NB4 (cell line): ENCODE measurements around the gene AFF2.

Experiments used
- MAX ChIP-seq: IDR thresholded peaks from 2 replicates; pipeline ENCODE4 v1.6.1; 2011; ENCODE audit warnings: low read depth, low read length
- MYC ChIP-seq: IDR thresholded peaks from 2 replicates; pipeline ENCODE4 v1.6.1; 2011; ENCODE audit warnings: low read depth, low read length
- POLR2A ChIP-seq: IDR thresholded peaks from 2 replicates; pipeline ENCODE4 v1.6.1; 2011; ENCODE audit warnings: mild to moderate bottlenecking; ENCODE audit not compliant: insufficient read length; ENCODE audit errors: extremely low read depth
- TF ChIP-seq, protein P1 (sequence below): IDR thresholded peaks from one replicate; pipeline ENCODE4 v1.5.1; 2012; ENCODE audit warnings: low read depth, low read length

- TF ChIP-seq, protein P1, sequence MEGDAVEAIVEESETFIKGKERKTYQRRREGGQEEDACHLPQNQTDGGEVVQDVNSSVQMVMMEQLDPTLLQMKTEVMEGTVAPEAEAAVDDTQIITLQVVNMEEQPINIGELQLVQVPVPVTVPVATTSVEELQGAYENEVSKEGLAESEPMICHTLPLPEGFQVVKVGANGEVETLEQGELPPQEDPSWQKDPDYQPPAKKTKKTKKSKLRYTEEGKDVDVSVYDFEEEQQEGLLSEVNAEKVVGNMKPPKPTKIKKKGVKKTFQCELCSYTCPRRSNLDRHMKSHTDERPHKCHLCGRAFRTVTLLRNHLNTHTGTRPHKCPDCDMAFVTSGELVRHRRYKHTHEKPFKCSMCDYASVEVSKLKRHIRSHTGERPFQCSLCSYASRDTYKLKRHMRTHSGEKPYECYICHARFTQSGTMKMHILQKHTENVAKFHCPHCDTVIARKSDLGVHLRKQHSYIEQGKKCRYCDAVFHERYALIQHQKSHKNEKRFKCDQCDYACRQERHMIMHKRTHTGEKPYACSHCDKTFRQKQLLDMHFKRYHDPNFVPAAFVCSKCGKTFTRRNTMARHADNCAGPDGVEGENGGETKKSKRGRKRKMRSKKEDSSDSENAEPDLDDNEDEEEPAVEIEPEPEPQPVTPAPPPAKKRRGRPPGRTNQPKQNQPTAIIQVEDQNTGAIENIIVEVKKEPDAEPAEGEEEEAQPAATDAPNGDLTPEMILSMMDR = no peak
- no peak for TF ChIP-seq POLR2A
- TF ChIP-seq MAX = no peak
- TF ChIP-seq MYC = no peak
Observed at GRCh38 chrX:148495176-148495575, 5.2 kb upstream of the AFF2 start.
